DND-41 (cell line): Measurements from ENCODE around the gene SCRN1.

ENCODE experiments used
- ATAC-seq: fragments of 200-7000 bp; cut with Tn5 transposase; 3 replicates; pipeline ENCODE4 v1.9.1; 2021; ENCODE audit warnings: low read depth; ENCODE audit not compliant: insufficient read depth
- DNase-seq: peaks from one replicate; pipeline ENCODE4 v3.0.0-alpha.2; 2020
- H2AFZ ChIP-seq: 2 replicates; pipeline ENCODE4 v1.6.0; 2012; ENCODE audit warnings: low read depth, low read length
- H3K27ac ChIP-seq: 2 replicates; pipeline ENCODE4 v1.5.1; 2012; ENCODE audit warnings: low read length, inconsistent platforms
- H3K27me3 ChIP-seq: fragments of 200-600 bp; sonication (generic); 2 replicates; pipeline ENCODE4 v1.6.0; 2012; ENCODE audit warnings: low read length, mild to moderate bottlenecking, inconsistent platforms; ENCODE audit not compliant: insufficient read depth, poor library complexity
- H3K36me3 ChIP-seq: 2 replicates; pipeline ENCODE4 v1.5.1; 2012; ENCODE audit warnings: low read length, inconsistent platforms; ENCODE audit not compliant: insufficient read depth
- H3K4me1 ChIP-seq: 2 replicates; pipeline ENCODE4 v1.5.1; 2012; ENCODE audit warnings: mild to moderate bottlenecking, low read length; ENCODE audit not compliant: insufficient read depth
- H3K4me2 ChIP-seq: 2 replicates; pipeline ENCODE4 v1.6.0; 2012; ENCODE audit warnings: mild to moderate bottlenecking, moderate library complexity, low read length, inconsistent platforms; ENCODE audit not compliant: insufficient read depth
- H3K4me3 ChIP-seq, 2 experiments: fragments of 200-600 bp in 1 of 2; shearing (Covaris generic) in 1 of 2; 2 replicates each; pipeline ENCODE4 v1.5.1; 2012 to 2016; ENCODE audit warnings: inconsistent platforms in 2 of 2, low read length in 2 of 2, mild to moderate bottlenecking in 2 of 2, low read depth in 1 of 2, moderate library complexity in 1 of 2
- H3K79me2 ChIP-seq: 2 replicates; pipeline ENCODE4 v1.6.0; 2012; ENCODE audit warnings: low read length, inconsistent platforms; ENCODE audit not compliant: insufficient read depth
- H3K9ac ChIP-seq: 2 replicates; pipeline ENCODE4 v1.6.0; 2012; ENCODE audit warnings: low read depth, mild to moderate bottlenecking, inconsistent platforms, low read length, moderate library complexity
- H3K9me3 ChIP-seq: 2 replicates; pipeline ENCODE4 v1.5.1; 2012; ENCODE audit warnings: low read length, moderate library complexity, mild to moderate bottlenecking, inconsistent platforms; ENCODE audit not compliant: insufficient read depth, severe bottlenecking
- H4K20me1 ChIP-seq: 2 replicates; pipeline ENCODE4 v1.6.0; 2012; ENCODE audit warnings: low read length; ENCODE audit not compliant: insufficient read depth
- EZH2 ChIP-seq: IDR thresholded peaks from 3 replicates; pipeline ENCODE4 v1.6.1; 2012; ENCODE audit warnings: borderline replicate concordance, low read depth, mild to moderate bottlenecking, moderate library complexity, low read length, inconsistent platforms; ENCODE audit not compliant: severe bottlenecking
- TF ChIP-seq, protein P1 (sequence below): IDR thresholded peaks from 2 replicates; pipeline ENCODE4 v1.5.1; 2012; ENCODE audit warnings: borderline replicate concordance, low read length, moderate library complexity, mild to moderate bottlenecking; ENCODE audit not compliant: poor library complexity, severe bottlenecking; ENCODE audit errors: extremely low read depth

Gene SCRN1

DNA sequence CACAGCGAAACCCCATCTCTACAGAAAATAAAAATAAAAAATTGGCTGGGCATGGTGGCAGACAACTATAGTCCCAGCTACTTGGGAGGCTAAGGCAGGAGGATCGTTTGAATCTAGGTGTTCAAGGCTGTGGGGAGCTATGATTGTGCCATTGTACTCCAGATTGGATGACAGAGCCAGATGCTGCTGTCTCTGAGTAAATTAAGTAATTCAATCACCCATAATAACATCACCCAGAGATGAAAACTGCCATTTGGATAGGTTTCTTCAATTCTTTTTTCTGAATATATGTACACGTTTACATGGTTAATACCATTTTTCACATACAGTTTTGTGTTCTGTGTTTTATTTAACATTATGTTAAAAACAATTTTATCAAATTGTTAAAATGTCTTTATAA is 104.0 kb downstream of the SCRN1 start:
- no peak for ATAC-seq
- Histone ChIP-seq H2AFZ (no peak overlapping the region), H3K27ac (no peak overlapping the region), H3K79me2 (no peaks in the 10 kb centered on the region), H4K20me1 (no peaks in the 10 kb centered on the region), H3K27me3 (peaks cover 3% of the 10 kb centered on the region), H3K4me3 (no peak overlapping the region), H3K9ac (no peak overlapping the region), H3K4me1 (no peaks in the 10 kb centered on the region), H3K4me2 (no peak overlapping the region), H3K9me3 (no peaks in the 10 kb centered on the region), H3K36me3 (no peaks in the 10 kb centered on the region)
- no peak for TF ChIP-seq EZH2
- TF ChIP-seq, protein P1, sequence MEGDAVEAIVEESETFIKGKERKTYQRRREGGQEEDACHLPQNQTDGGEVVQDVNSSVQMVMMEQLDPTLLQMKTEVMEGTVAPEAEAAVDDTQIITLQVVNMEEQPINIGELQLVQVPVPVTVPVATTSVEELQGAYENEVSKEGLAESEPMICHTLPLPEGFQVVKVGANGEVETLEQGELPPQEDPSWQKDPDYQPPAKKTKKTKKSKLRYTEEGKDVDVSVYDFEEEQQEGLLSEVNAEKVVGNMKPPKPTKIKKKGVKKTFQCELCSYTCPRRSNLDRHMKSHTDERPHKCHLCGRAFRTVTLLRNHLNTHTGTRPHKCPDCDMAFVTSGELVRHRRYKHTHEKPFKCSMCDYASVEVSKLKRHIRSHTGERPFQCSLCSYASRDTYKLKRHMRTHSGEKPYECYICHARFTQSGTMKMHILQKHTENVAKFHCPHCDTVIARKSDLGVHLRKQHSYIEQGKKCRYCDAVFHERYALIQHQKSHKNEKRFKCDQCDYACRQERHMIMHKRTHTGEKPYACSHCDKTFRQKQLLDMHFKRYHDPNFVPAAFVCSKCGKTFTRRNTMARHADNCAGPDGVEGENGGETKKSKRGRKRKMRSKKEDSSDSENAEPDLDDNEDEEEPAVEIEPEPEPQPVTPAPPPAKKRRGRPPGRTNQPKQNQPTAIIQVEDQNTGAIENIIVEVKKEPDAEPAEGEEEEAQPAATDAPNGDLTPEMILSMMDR: no peak
- DNase-seq: no peak

- Histone ChIP-seq H4K20me1 (no peaks in the 10 kb centered on the region), H3K4me2 (no peak overlapping the region), H3K36me3 (no peaks in the 10 kb centered on the region), H3K9me3 (no peaks in the 10 kb centered on the region), H3K27me3 (peaks cover 3% of the 10 kb centered on the region), H3K9ac (no peak overlapping the region), H3K4me1 (no peaks in the 10 kb centered on the region), H3K79me2 (no peaks in the 10 kb centered on the region), H2AFZ (no peak overlapping the region), H3K27ac (no peak overlapping the region), H3K4me3 (no peak overlapping the region)
- TF ChIP-seq, protein P1: no peak
- no peak for TF ChIP-seq EZH2
- ATAC-seq (no peak), DNase-seq (no peak)
Measured at GRCh38 chr7:29884399-29885272, 105.0 kb downstream of the SCRN1 start.

DNA sequence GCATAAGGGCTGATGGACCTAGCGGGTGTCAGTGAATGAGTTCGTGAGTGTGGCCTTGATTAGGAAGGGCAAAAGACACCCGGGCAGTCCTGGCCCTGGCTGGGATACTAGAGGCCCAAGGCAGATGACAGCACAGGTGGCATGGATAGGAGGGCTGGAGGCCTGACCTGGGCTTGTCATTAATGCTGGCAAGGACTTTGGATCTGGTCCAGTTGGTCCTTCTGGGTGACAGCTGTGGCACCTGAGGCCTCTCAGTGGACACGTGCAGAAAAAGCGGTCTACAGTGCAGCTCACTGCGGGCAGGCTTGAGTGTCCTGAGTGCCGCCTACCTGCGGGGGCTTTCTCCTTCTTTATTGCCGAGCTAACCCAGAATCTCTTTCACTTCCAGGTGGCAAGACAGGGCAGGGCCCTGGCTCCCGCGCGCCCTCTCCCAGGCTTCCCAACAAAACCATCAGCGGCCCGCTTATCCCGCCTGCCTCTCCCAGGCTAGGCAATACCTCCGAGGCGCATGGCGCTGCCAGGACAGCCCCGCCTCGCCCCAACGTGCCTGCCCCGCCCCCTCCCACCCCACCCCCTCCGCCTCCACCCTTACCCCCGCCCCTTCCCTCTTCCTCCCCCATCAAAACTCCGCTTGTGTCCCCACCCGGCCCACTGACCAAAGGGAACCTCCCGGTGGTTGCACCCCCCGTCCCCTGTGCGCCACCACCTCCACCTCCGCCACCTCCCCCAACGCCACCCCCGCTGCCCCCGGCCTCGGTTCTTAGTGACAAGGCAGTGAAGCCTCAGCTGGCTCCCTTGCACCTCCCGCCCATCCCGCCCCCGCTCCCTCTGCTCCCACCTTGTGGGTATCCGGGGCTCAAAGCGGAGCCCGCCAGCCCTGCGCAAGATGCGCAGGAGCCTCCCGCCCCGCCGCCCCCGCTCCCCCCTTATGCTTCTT is 105.9 kb downstream of the SCRN1 start:
- no peaks in the 10 kb centered on the region for H4K20me1 ChIP-seq
- H3K36me3 ChIP-seq: no peaks in the 10 kb centered on the region
- ATAC-seq: no peak
- no peak for DNase-seq
- H3K9me3 ChIP-seq: no peaks in the 10 kb centered on the region
- peaks cover 6% of the 10 kb centered on the region for H3K27me3 ChIP-seq
- H2AFZ ChIP-seq: no peak overlapping the region
- H3K79me2 ChIP-seq: no peaks in the 10 kb centered on the region
- H3K4me3 ChIP-seq: no peak overlapping the region
- no peaks in the 10 kb centered on the region for H3K4me1 ChIP-seq
- H3K9ac ChIP-seq: no peak overlapping the region
- no peak for TF ChIP-seq EZH2
- TF ChIP-seq, protein P1: no peak
- H3K4me2 ChIP-seq: no peak overlapping the region
- H3K27ac ChIP-seq: no peak overlapping the region
